Gastroesophageal sphincter (tissue), 4 donors: ENCODE data around the gene ZDHHC21. TPM values are rescaled to one million over a fixed set of nuclear protein-coding genes. Genes with fewer than 3 reads are reported as not detected.
"Not testable (repeated sequence)": the region's sequence is repeated elsewhere in the genome, so short reads cannot be mapped to it uniquely, and the experiment has no call there.

Experiments used
- ATAC-seq: fragments of 150-250 bp; one replicate; pipeline ENCODE4 v1.9.1; 2016; ENCODE audit warnings: mild to moderate bottlenecking, moderate library complexity
- H3K27ac ChIP-seq, 4 donors: fragments of 200-600 bp; sonication (generic) in 3 of 4; 1 replicate in 3 of 4; 2 replicates in 1 of 4; pipeline ENCODE4 v1.5.1; 2016 to 2019
- H3K27me3 ChIP-seq: fragments of 200-600 bp; sonication (generic); one replicate; pipeline ENCODE4 v1.5.1; 2019
- H3K36me3 ChIP-seq, 2 donors: fragments of 200-600 bp; sonication (generic); one replicate each; pipeline ENCODE4 v1.5.1; 2019; ENCODE audit warnings: control low read depth in 1 of 2
- H3K4me1 ChIP-seq, 3 donors: fragments of 200-600 bp; sonication (generic); 1 replicate in 2 of 3; 2 replicates in 1 of 3; pipeline ENCODE4 v1.5.1; 2016 to 2019; ENCODE audit warnings: control low read depth in 2 of 3
- H3K4me3 ChIP-seq, 2 donors: fragments of 200-600 bp; sonication (generic); one replicate each; pipeline ENCODE4 v1.5.1; 2019; ENCODE audit warnings: mild to moderate bottlenecking in 1 of 2, moderate library complexity in 1 of 2
- H3K9me3 ChIP-seq, 3 donors: fragments of 200-600 bp; sonication (generic); one replicate each; pipeline ENCODE4 v1.5.1; 2017 to 2019; ENCODE audit warnings: control low read depth in 2 of 3
- EP300 ChIP-seq: sonication (generic); formaldehyde crosslinking; IDR thresholded peaks from one replicate; pipeline ENCODE4 v1.6.1; 2017; ENCODE audit warnings: antibody characterized with exemption, mild to moderate bottlenecking
- POLR2A ChIP-seq, 2 donors: fragments of 450-650 bp; IDR thresholded peaks; one replicate each; pipeline ENCODE4 v1.6.1; 2017; ENCODE audit warnings: antibody characterized with exemption in 2 of 2, mild to moderate bottlenecking in 2 of 2, moderate library complexity in 1 of 2
- POLR2AphosphoS5 ChIP-seq: sonication (generic); formaldehyde crosslinking; IDR thresholded peaks from one replicate; pipeline ENCODE4 v1.6.1; 2017; ENCODE audit warnings: antibody characterized with exemption
- WGBS, 2 donors: methylation state at CpG; one replicate each; pipeline ENCODE4 v1.1.5; 2018; ENCODE audit warnings: low coverage in 1 of 2; 5-methylcytosine and 5-hydroxymethylcytosine counted together
- total RNA-seq, 4 donors: library from RNA; depleted of rRNA; stranded (reverse); fragments of >200 nt; gene quantifications; one replicate each; pipeline ENCODE4 v1.1.0, GENCODE V29; 2016
- TF ChIP-seq, protein P1 (sequence below), 4 experiments: fragments of 200-600 bp in 2 of 4; fragments of 450-650 bp in 2 of 4; sonication (generic) in 1 of 4; IDR thresholded peaks; one replicate each; pipeline ENCODE4 v1.5.1; 2017 to 2019; ENCODE audit warnings: antibody characterized with exemption in 4 of 4, mild to moderate bottlenecking in 2 of 4, moderate library complexity in 2 of 4

Gene ZDHHC21
- total RNA-seq, 4 donors from 2014 or later = 7.8 to 15.1 (median 10.8) TPM

DNA sequence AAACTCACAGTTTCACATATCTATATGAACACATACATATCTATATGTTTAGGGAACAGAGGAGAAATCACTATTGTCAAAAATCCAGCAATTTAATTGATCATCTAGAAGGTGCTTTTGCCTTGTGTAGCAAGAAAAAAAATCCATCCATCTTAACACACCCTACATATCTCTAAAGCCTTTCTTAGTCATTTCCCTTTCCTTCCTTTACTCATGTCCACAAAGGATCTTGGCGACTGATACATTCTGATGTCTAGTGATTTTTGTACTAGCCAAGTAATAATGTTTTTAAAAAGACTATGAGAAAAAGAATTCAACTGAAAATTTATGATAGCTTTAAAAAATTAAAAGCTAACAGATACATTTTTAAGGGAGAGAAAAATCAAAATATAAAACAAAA is 22.5 kb downstream of the ZDHHC21 start:
- Histone ChIP-seq H3K27me3 (no peaks in the 10 kb centered on the region), H3K4me3 (no peak overlapping the region), H3K36me3 (peaks cover 0 to 10% of the 10 kb centered on the region in 2 donors), H3K27ac (no peak overlapping the region), H3K4me1 (no peaks in the 10 kb centered on the region), H3K9me3 (no peaks in the 10 kb centered on the region)
- WGBS, 2 donors = 15 to 38% methylated on average over 1 of the region's 1 CpG
- no peak for ATAC-seq
- TF ChIP-seq, protein P1, sequence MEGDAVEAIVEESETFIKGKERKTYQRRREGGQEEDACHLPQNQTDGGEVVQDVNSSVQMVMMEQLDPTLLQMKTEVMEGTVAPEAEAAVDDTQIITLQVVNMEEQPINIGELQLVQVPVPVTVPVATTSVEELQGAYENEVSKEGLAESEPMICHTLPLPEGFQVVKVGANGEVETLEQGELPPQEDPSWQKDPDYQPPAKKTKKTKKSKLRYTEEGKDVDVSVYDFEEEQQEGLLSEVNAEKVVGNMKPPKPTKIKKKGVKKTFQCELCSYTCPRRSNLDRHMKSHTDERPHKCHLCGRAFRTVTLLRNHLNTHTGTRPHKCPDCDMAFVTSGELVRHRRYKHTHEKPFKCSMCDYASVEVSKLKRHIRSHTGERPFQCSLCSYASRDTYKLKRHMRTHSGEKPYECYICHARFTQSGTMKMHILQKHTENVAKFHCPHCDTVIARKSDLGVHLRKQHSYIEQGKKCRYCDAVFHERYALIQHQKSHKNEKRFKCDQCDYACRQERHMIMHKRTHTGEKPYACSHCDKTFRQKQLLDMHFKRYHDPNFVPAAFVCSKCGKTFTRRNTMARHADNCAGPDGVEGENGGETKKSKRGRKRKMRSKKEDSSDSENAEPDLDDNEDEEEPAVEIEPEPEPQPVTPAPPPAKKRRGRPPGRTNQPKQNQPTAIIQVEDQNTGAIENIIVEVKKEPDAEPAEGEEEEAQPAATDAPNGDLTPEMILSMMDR (IDR thresholded peaks at IDR 0.05) = no peak
- TF ChIP-seq POLR2AphosphoS5 (no peak), POLR2A (IDR thresholded peaks at IDR 0.05) (no peak), EP300 (no peak)

DNA sequence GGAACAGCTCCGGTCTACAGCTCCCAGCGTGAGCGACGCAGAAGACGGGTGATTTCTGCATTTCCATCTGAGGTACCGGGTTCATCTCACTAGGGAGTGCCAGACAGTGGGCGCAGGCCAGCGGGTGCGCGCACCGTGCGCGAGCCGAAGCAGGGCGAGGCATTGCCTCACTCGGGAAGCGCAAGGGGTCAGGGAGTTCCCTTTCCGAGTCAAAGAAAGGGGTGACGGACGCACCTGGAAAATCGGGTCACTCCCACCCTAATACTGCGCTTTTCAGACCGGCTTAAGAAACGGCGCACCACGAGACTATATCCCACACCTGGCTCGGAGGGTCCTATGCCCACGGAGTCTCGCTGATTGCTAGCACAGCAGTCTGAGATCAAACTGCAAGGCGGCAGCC is 29.2 kb downstream of the ZDHHC21 start:
- not testable (repeated sequence) for H3K4me3 ChIP-seq, H3K27ac ChIP-seq, H3K36me3 ChIP-seq, H3K27me3 ChIP-seq, H3K9me3 ChIP-seq, ATAC-seq, H3K4me1 ChIP-seq
- 90% methylated on average over 2 of the region's 30 CpGs; no CpG with 5 or more reads in 1 of the 2 donors for WGBS, 2 donors

DNA sequence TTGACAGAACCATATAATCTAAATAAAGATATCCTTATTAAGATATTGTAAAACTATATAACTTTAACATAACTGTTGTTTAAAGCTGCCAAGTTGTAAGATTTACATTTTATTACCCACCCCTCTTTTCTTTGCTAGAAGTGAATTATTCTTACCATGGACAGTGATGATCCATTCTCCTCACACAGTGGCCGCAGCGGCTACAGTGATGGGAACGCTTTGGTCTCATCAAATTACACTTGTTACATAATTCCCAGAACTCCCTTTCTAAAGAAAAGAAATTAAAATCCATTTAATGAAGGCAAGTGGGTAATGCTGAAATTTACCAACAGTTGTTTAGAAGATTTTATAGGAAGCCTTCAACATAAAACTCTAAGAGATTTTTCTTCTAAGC is 31.2 kb downstream of the ZDHHC21 start:
- no peaks in the 10 kb centered on the region for H3K9me3 ChIP-seq
- no peak for ATAC-seq

DNA sequence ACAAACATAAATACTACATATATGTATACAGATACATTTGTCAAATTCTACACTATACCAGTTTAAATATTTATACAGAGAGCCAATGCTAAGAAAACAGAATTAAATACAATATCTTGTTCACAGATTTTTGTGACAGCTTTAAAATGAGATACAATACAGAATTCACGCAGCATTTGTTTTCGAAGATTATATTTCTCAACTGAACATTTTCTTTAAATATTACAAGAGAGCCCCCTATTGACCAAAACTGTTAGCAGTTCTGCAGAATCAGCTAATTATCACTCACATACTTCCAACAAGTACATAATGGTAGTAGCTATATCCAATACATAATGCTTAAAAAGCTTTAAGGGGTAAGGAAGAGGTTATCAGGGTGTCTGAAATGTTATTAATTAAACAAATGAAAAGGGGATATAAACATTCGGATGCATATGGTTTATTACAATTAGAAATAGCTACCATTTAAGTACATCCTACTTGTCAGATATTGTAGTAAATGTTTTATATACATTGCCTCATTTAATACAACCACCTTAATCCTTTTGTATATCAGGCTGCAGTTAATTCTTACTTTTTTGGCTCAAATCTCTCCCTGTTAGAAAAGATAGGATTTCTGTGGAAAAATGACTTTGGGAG is 31.7 kb downstream of the ZDHHC21 start:
- Histone ChIP-seq H3K36me3 (peaks cover 0 to 4% of the 10 kb centered on the region in 2 donors), H3K27ac (no peak overlapping the region), H3K4me1 (no peaks in the 10 kb centered on the region), H3K9me3 (no peaks in the 10 kb centered on the region), H3K27me3 (no peaks in the 10 kb centered on the region), H3K4me3 (no peak overlapping the region)
- TF ChIP-seq, protein P1 (IDR thresholded peaks at IDR 0.05) = peak in 3 of 4 experiments; percentile 29 to 44 (median 33)
- no peak for TF ChIP-seq EP300
- no peak for ATAC-seq
- 45 to 53% methylated on average over 3 of the region's 3 CpGs for WGBS, 2 donors

More for the DNA sequence above, 31.2 kb downstream of the ZDHHC21 start:
- Histone ChIP-seq H3K4me3 (no peak overlapping the region), H3K36me3 (peaks cover 0 to 4% of the 10 kb centered on the region in 2 donors), H3K4me1 (no peaks in the 10 kb centered on the region), H3K27ac (no peak overlapping the region), H3K27me3 (no peaks in the 10 kb centered on the region)
- WGBS, 2 donors = 98 to 100% methylated on average over 3 of the region's 3 CpGs
- TF ChIP-seq, protein P1 (IDR thresholded peaks at IDR 0.05) = no peak
- TF ChIP-seq EP300 = no peak

DNA sequence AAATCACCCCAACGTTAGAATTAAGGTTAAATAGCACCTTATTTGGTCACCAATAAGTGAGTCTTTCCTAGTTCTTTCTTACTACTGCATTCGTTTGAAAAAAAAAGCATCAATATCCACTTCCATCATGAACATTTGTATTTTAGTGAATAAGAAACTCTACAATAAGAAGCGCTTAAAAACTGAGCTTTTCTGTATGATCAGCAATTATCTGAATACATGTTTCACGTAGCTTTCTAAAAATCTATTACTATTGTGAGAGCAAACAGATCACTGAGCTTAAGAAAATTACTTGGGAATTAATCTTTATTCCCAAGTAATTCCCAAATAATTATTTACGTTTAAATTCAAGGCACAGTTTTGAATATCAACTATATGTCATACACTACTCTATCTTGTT is 32.5 kb downstream of the ZDHHC21 start:
- Histone ChIP-seq H3K9me3 (no peaks in the 10 kb centered on the region), H3K36me3 (peaks cover 0 to 11% of the 10 kb centered on the region in 2 donors), H3K4me1 (no peaks in the 10 kb centered on the region), H3K27ac (no peak overlapping the region), H3K27me3 (no peaks in the 10 kb centered on the region), H3K4me3 (no peak overlapping the region)
- no peak for ATAC-seq
- 80 to 87% methylated on average over 5 of the region's 5 CpGs for WGBS, 2 donors
- TF ChIP-seq POLR2AphosphoS5 (no peak), POLR2A (IDR thresholded peaks at IDR 0.05) (no peak), EP300 (no peak)
- TF ChIP-seq, protein P1 (IDR thresholded peaks at IDR 0.05) = no peak
